ENCODE data around the gene PRKCI.
"Not testable (repeated sequence)": the region's sequence is repeated elsewhere in the genome, so short reads cannot be mapped to it uniquely, and the experiment has no call there.

Gene PRKCI

GRCh38 chr3:170301405-170301804 is 79.2 kb downstream of the PRKCI start:
- DNase-seq: no peak

GRCh38 chr3:170302008-170302407 is 79.8 kb downstream of the PRKCI start:
- DNase-seq: no peak

- DNase-seq: no peak
These were observed 83.8 kb downstream of the PRKCI start for GRCh38 chr3:170306015-170306414.

- no peak for DNase-seq
These were observed 85.6 kb downstream of the PRKCI start for GRCh38 chr3:170307671-170308405.

- DNase-seq: no peak
These were observed 86.8 kb downstream of the PRKCI start for GRCh38 chr3:170309046-170309445.

GRCh38 chr3:170317954-170318353 is 95.7 kb downstream of the PRKCI start:
- DNase-seq: no peak

- no peak for DNase-seq
These were observed 98.4 kb downstream of the PRKCI start for GRCh38 chr3:170320461-170321121.

- DNase-seq: peak; percentile 25
These were observed 99.3 kb downstream of the PRKCI start for GRCh38 chr3:170321321-170322034.

- DNase-seq: no peak
These were observed 100.5 kb downstream of the PRKCI start for GRCh38 chr3:170322566-170323269.

- no peak for DNase-seq
These were observed 101.1 kb downstream of the PRKCI start for GRCh38 chr3:170323331-170323730.

GRCh38 chr3:170324962-170325361 is 102.7 kb downstream of the PRKCI start:
- DNase-seq: no peak

- no peak for DNase-seq
These were observed 105.0 kb downstream of the PRKCI start for GRCh38 chr3:170327040-170327808.

- not testable (repeated sequence) for DNase-seq
These were observed 105.8 kb downstream of the PRKCI start for GRCh38 chr3:170327868-170328548.

GRCh38 chr3:170330366-170330765 is 108.1 kb downstream of the PRKCI start:
- no peak for DNase-seq

- DNase-seq: no peak
These were observed 108.9 kb downstream of the PRKCI start for GRCh38 chr3:170331143-170331542.

- DNase-seq: no peak
These were observed 115.2 kb downstream of the PRKCI start for GRCh38 chr3:170337420-170337819.

- no peak for DNase-seq
These were observed 116.6 kb downstream of the PRKCI start for GRCh38 chr3:170338690-170339340.

- not testable (repeated sequence) for DNase-seq
These were observed 120.0 kb downstream of the PRKCI start for GRCh38 chr3:170342273-170342672.

- not testable (repeated sequence) for DNase-seq
These were observed 121.6 kb downstream of the PRKCI start for GRCh38 chr3:170343859-170344258.

GRCh38 chr3:170344971-170345370 is 122.7 kb downstream of the PRKCI start:
- no peak for DNase-seq
